Measurements from ENCODE around the gene PRLH. TPM values are rescaled to one million over a fixed set of nuclear protein-coding genes. Genes with fewer than 3 reads are reported as not detected.

PRLH gene
- polyA plus RNA-seq, 3 donors from 2014 or later, result not detected

DNA sequence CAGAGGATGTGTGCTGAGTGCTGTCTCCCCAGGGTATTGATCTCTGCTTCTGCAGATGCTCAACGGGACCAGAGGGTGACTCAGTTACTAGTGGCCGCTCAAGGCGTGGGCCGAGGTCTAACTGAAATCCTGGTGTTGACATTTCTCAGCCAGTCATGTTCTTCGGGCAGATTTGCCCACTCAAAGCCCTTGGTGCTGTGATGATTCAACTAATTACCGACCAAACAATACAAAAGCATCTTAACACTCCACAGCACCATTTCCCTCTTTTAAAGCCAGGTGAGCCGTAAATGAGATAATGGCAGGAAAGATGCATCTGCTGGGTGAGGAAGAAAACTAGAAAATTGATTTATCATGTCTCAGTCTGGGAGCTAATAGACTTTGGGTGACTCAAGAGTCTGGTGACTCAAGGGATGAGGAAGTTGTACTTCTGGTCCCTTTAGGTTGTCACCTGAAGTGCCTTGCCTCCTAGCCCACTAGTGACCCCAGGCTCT is 32.7 kb upstream of the PRLH start:
- DNase-seq, result no peak
- Mint-ChIP-seq H3K4me1 (no peaks in the 10 kb centered on the region), H3K27ac (no peak overlapping the region), H3K27me3 (ENCODE audit: low read depth in 3 of 3) (peaks cover 0 to 5% (median 2%) of the 10 kb centered on the region in 3 donors), H3K9me3 (no peaks in the 10 kb centered on the region), H3K4me3 (no peak overlapping the region), H3K36me3 (no peaks in the 10 kb centered on the region)

- Mint-ChIP-seq H3K4me1 (no peaks in the 10 kb centered on the region), H3K4me3 (no peak overlapping the region), H3K27me3 (ENCODE audit: low read depth in 3 of 3) (peaks cover 0 to 4% (median 2%) of the 10 kb centered on the region in 3 donors), H3K9me3 (no peaks in the 10 kb centered on the region), H3K36me3 (no peaks in the 10 kb centered on the region), H3K27ac (no peak overlapping the region)
- no peak for DNase-seq
These were observed 32.0 kb upstream of the PRLH start for GRCh38 chr2:237534380-237534779.

DNA sequence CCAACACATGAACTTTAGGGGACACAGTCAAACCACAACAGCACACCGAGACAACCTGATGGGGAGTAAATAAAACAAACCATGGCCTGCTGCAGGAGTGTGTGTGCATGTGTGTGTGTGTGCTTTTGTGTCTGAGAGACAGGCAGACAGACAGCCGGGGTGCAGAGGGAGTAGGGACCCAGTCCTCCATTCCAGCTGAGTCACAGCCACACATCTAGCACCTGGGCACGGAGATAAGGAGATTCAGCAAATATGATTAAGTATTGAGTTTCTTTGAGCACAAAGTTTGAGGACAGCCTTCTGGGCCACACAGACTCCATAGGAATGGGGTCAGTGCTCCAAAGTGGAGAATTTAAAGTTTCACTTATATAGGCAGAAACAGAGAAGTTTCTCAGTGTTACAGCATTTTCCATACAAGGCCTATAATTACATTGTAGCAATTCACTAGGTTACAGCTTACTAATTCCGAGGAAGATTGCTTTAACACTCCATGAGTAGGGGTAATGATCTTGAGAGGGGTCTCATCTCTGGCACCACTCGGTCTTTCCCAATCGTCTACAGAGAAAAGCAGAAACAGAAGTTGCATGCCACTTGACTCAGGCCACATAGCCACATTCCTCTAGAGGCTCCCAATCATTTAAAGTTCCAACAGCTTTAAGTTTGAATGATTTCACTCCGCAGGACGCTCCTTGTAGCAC is 30.8 kb upstream of the PRLH start:
- DNase-seq, result no peak
- H3K27me3 Mint-ChIP-seq (ENCODE audit: low read depth in 3 of 3), result peaks cover 0 to 5% (median 2%) of the 10 kb centered on the region in 3 donors

GRCh38 chr2:237536083-237536415 is 30.3 kb upstream of the PRLH start:
- H3K27ac Mint-ChIP-seq, result no peak overlapping the region

More for the DNA sequence above, 30.8 kb upstream of the PRLH start:
- no peaks in the 10 kb centered on the region for H3K36me3 Mint-ChIP-seq
- no peaks in the 10 kb centered on the region for H3K9me3 Mint-ChIP-seq
- no peak overlapping the region for H3K4me3 Mint-ChIP-seq
- no peaks in the 10 kb centered on the region for H3K4me1 Mint-ChIP-seq
- H3K27ac Mint-ChIP-seq, result no peak overlapping the region

GRCh38 chr2:237536617-237537016 is 29.8 kb upstream of the PRLH start:
- Mint-ChIP-seq H3K4me1 (no peaks in the 10 kb centered on the region), H3K9me3 (no peaks in the 10 kb centered on the region), H3K4me3 (no peak overlapping the region), H3K27me3 (ENCODE audit: low read depth in 3 of 3) (peaks cover 0 to 5% (median under 1%) of the 10 kb centered on the region in 3 donors), H3K27ac (no peak overlapping the region), H3K36me3 (no peaks in the 10 kb centered on the region)
- no peak for DNase-seq

More at GRCh38 chr2:237536083-237536415, 30.3 kb upstream of the PRLH start:
- no peak for DNase-seq
- Mint-ChIP-seq H3K9me3 (no peaks in the 10 kb centered on the region), H3K27me3 (ENCODE audit: low read depth in 3 of 3) (peaks cover 0 to 5% (median 2%) of the 10 kb centered on the region in 3 donors), H3K36me3 (no peaks in the 10 kb centered on the region), H3K4me1 (no peaks in the 10 kb centered on the region), H3K4me3 (no peak overlapping the region)

GRCh38 chr2:237538001-237538720 is 28.2 kb upstream of the PRLH start:
- H3K9me3 Mint-ChIP-seq, result no peaks in the 10 kb centered on the region
- H3K27me3 Mint-ChIP-seq (ENCODE audit: low read depth in 3 of 3), result peaks cover 0 to 2% (median 1%) of the 10 kb centered on the region in 3 donors
- H3K4me1 Mint-ChIP-seq, result no peaks in the 10 kb centered on the region
- H3K27ac Mint-ChIP-seq, result no peak overlapping the region
- no peak overlapping the region for H3K4me3 Mint-ChIP-seq
- H3K36me3 Mint-ChIP-seq, result no peaks in the 10 kb centered on the region
- DNase-seq, result no peak

- H3K4me3 Mint-ChIP-seq, result no peak overlapping the region
- no peaks in the 10 kb centered on the region for H3K36me3 Mint-ChIP-seq
- no peaks in the 10 kb centered on the region for H3K4me1 Mint-ChIP-seq
- DNase-seq, result no peak
- H3K27me3 Mint-ChIP-seq (ENCODE audit: low read depth in 3 of 3), result peaks cover 0 to 2% (median 1%) of the 10 kb centered on the region in 3 donors
- no peaks in the 10 kb centered on the region for H3K9me3 Mint-ChIP-seq
- no peak overlapping the region for H3K27ac Mint-ChIP-seq
These were observed 27.5 kb upstream of the PRLH start for GRCh38 chr2:237538901-237539300.

- Mint-ChIP-seq H3K9me3 (no peaks in the 10 kb centered on the region), H3K4me3 (no peak overlapping the region), H3K4me1 (no peaks in the 10 kb centered on the region), H3K36me3 (no peaks in the 10 kb centered on the region), H3K27ac (no peak overlapping the region), H3K27me3 (ENCODE audit: low read depth in 3 of 3) (peaks cover 0 to 2% (median 1%) of the 10 kb centered on the region in 3 donors)
- DNase-seq, result no peak
These were observed 26.7 kb upstream of the PRLH start for GRCh38 chr2:237539681-237540080.

GRCh38 chr2:237540223-237540775 is 26.1 kb upstream of the PRLH start:
- DNase-seq, result no peak
- no peak overlapping the region for H3K4me3 Mint-ChIP-seq
- no peaks in the 10 kb centered on the region for H3K36me3 Mint-ChIP-seq
- peaks cover 0 to 2% (median 1%) of the 10 kb centered on the region in 3 donors for H3K27me3 Mint-ChIP-seq (ENCODE audit: low read depth in 3 of 3)
- H3K27ac Mint-ChIP-seq, result no peak overlapping the region
- H3K9me3 Mint-ChIP-seq, result no peaks in the 10 kb centered on the region
- H3K4me1 Mint-ChIP-seq, result no peaks in the 10 kb centered on the region

DNA sequence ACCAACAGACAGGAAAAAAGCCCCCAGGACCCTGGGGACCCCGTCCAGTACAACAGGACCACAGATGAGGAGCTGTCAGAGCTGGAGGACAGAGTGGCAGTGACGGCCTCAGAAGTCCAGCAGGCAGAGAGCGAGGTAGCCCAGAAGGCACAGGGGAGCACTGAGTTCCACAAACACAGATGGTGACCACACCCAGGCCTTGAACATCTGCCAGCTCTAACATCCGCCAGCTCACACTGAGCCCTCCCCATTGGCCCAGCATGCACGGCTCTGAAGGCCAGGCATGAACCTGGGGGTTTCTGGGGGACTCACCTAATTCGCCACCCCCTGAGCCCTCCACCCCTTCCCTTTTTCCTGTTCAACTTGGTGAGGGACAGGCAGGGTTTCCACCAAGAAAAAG is 25.6 kb upstream of the PRLH start:
- no peaks in the 10 kb centered on the region for H3K4me1 Mint-ChIP-seq
- no peak overlapping the region for H3K4me3 Mint-ChIP-seq
- H3K36me3 Mint-ChIP-seq, result no peaks in the 10 kb centered on the region
- no peak for DNase-seq
- H3K27me3 Mint-ChIP-seq (ENCODE audit: low read depth in 3 of 3), result peaks cover 0 to 2% (median 1%) of the 10 kb centered on the region in 3 donors
- no peaks in the 10 kb centered on the region for H3K9me3 Mint-ChIP-seq
- H3K27ac Mint-ChIP-seq, result no peak overlapping the region

- no peak overlapping the region for H3K4me3 Mint-ChIP-seq
- DNase-seq, result no peak
- peaks cover 0 to 2% (median 1%) of the 10 kb centered on the region in 3 donors for H3K27me3 Mint-ChIP-seq (ENCODE audit: low read depth in 3 of 3)
- H3K9me3 Mint-ChIP-seq, result no peaks in the 10 kb centered on the region
- H3K4me1 Mint-ChIP-seq, result no peaks in the 10 kb centered on the region
- H3K27ac Mint-ChIP-seq, result no peak overlapping the region
- no peaks in the 10 kb centered on the region for H3K36me3 Mint-ChIP-seq
These were observed 25.1 kb upstream of the PRLH start for GRCh38 chr2:237541243-237541642.

GRCh38 chr2:237542001-237542704 is 24.2 kb upstream of the PRLH start:
- no peaks in the 10 kb centered on the region for H3K36me3 Mint-ChIP-seq
- no peak overlapping the region for H3K4me3 Mint-ChIP-seq
- no peak overlapping the region for H3K27ac Mint-ChIP-seq
- DNase-seq, result no peak
- no peaks in the 10 kb centered on the region for H3K4me1 Mint-ChIP-seq
- H3K27me3 Mint-ChIP-seq (ENCODE audit: low read depth in 3 of 3), result peaks cover 0 to 2% (median 1%) of the 10 kb centered on the region in 3 donors
- no peaks in the 10 kb centered on the region for H3K9me3 Mint-ChIP-seq

GRCh38 chr2:237546040-237546875 is 20.1 kb upstream of the PRLH start:
- no peaks in the 10 kb centered on the region for H3K9me3 Mint-ChIP-seq
- H3K27ac Mint-ChIP-seq, result no peak overlapping the region
- no peaks in the 10 kb centered on the region for H3K4me1 Mint-ChIP-seq
- H3K4me3 Mint-ChIP-seq, result no peak overlapping the region
- peaks cover 1 to 4% (median 2%) of the 10 kb centered on the region in 3 donors for H3K27me3 Mint-ChIP-seq (ENCODE audit: low read depth in 3 of 3)
- no peak for DNase-seq
- H3K36me3 Mint-ChIP-seq, result no peaks in the 10 kb centered on the region
